Osteocyte (in vitro differentiated cells): Measurements from ENCODE around the gene TSPAN11. TPM values are rescaled to one million over a fixed set of nuclear protein-coding genes. Genes with fewer than 3 reads are reported as not detected.

Experiments used
- DNase-seq: peaks from one replicate; pipeline ENCODE4 v3.0.0; 2021; ENCODE audit warnings: mixed read lengths; ENCODE audit not compliant: unreplicated experiment; ENCODE audit errors: extremely low spot score
- H3K27ac Mint-ChIP-seq: one replicate; pipeline ENCODE4 v1.8.0; 2021; ENCODE audit warnings: mild to moderate bottlenecking, mixed read lengths; ENCODE audit not compliant: unreplicated experiment
- H3K27me3 Mint-ChIP-seq: one replicate; pipeline ENCODE4 v1.8.0; 2021; ENCODE audit warnings: mixed read lengths; ENCODE audit not compliant: unreplicated experiment
- H3K36me3 Mint-ChIP-seq: one replicate; pipeline ENCODE4 v1.8.0; 2021; ENCODE audit warnings: mixed read lengths; ENCODE audit not compliant: unreplicated experiment
- H3K4me1 Mint-ChIP-seq: one replicate; pipeline ENCODE4 v1.8.0; 2021; ENCODE audit warnings: mixed read lengths; ENCODE audit not compliant: unreplicated experiment
- H3K4me3 Mint-ChIP-seq: one replicate; pipeline ENCODE4 v1.8.0; 2021; ENCODE audit warnings: mild to moderate bottlenecking, moderate library complexity, mixed read lengths; ENCODE audit not compliant: unreplicated experiment
- H3K9me3 Mint-ChIP-seq: one replicate; pipeline ENCODE4 v1.8.0; 2021; ENCODE audit warnings: mixed read lengths; ENCODE audit not compliant: unreplicated experiment
- CTCF ChIP-seq: fragments of 200-600 bp; sonication (generic); IDR thresholded peaks from 2 replicates; pipeline ENCODE4 v1.5.0; 2021; ENCODE audit warnings: antibody characterized with exemption, mild to moderate bottlenecking, moderate library complexity
- total RNA-seq: library from RNA; stranded (reverse); gene quantifications from 2 replicates; pipeline ENCODE4 v1.2.1, GENCODE V29; 2021

Gene TSPAN11
- total RNA-seq, 1 donor from 2014 or later: 9.2 TPM

DNA sequence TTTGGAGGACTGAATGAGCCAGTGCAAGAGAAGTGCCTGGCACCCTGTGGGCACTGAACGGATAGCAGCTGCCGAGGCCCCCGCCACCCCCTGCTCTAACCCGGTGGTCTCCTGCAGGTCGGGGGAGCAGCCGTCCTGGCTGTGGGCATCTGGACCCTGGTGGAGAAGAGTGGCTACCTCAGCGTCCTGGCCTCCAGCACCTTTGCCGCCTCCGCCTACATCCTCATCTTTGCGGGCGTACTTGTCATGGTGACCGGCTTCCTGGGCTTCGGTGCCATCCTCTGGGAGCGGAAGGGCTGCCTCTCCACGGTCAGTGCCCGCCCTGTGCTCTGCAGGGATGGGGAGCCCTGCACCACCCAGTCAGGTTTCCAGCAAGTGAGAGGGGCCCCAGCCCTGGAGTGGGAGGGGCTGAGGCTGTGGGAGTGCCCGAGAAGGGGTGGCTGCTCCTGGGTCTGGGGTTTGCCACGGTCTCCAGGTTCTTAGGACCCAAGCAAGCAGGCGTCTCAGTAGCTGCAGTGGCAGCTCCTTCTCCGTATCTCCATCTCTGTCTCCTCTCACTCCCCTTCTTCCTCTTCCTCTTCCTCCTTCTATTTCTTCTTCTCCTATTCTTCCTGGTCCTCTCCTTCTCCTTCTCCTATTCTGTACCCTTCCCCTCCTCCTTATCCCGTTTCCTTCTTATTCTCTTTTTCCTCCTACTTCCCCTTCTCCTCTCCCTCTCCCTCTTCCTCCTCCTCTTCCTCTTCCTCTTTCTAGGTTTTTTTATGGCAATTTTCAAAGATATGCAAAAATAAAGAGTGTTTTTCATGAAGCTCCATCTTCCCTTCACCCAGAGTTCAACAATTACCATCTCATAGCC lies 37.4 kb downstream of the TSPAN11 start:
- TF ChIP-seq CTCF: no peak
- DNase-seq: no peak
- Mint-ChIP-seq H3K4me1 (no peaks in the 10 kb centered on the region), H3K4me3 (no peak overlapping the region), H3K36me3 (no peaks in the 10 kb centered on the region), H3K27me3 (peaks cover 41% of the 10 kb centered on the region), H3K9me3 (no peaks in the 10 kb centered on the region), H3K27ac (no peak overlapping the region)

- Mint-ChIP-seq H3K36me3 (no peaks in the 10 kb centered on the region), H3K4me3 (no peak overlapping the region), H3K9me3 (no peaks in the 10 kb centered on the region), H3K27ac (no peak overlapping the region), H3K4me1 (peaks cover 2% of the 10 kb centered on the region), H3K27me3 (peaks cover 43% of the 10 kb centered on the region)
- DNase-seq: no peak
- no peak for TF ChIP-seq CTCF
Measured at GRCh38 chr12:30964896-30965612, 38.5 kb downstream of the TSPAN11 start.

DNA sequence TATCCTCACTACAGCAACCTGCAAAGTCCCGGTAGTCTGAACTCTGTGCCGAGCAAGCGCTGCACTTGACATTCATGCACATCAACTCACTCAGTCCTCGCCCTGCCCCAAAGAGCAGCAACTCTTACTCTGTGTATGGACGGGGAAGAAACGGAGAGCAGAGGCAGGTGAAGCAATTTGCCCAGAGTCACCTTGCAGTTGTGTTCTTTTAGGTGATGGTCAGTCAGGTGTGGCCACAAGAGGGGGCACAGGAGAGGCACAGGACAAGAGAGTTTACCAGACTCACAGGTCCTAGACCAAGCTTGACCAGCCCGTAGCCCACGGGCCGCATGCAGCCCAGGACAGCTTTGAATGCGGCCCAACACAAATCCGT lies 39.1 kb downstream of the TSPAN11 start:
- Mint-ChIP-seq H3K4me1 (peaks cover 8% of the 10 kb centered on the region), H3K4me3 (no peak overlapping the region), H3K27me3 (peaks cover 48% of the 10 kb centered on the region), H3K9me3 (no peaks in the 10 kb centered on the region), H3K36me3 (no peaks in the 10 kb centered on the region), H3K27ac (no peak overlapping the region)
- DNase-seq: no peak
- peak; percentile 31 for TF ChIP-seq CTCF

DNA sequence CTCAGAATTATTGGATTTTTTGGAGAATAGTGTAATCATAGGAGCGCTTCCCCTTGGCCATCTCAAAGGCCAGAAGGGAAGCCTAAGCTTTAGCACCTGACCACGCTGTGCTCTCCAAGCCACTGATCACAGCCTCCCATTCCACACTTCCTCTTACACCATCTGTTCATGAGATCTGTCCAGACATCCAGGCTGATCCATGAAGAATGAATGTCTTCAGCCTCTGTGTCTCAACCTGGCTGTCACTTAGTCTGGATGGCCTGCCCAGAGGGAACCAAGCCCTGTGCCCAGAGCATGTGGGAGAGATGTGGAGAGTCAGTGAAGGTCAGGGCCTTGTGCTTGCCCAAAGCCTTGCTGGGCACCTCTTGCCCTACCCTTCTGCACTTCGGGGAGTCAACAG lies 40.5 kb downstream of the TSPAN11 start:
- Mint-ChIP-seq H3K9me3 (no peaks in the 10 kb centered on the region), H3K4me1 (peaks cover 15% of the 10 kb centered on the region), H3K27me3 (peaks cover 51% of the 10 kb centered on the region), H3K4me3 (no peak overlapping the region), H3K27ac (no peak overlapping the region), H3K36me3 (no peaks in the 10 kb centered on the region)
- no peak for TF ChIP-seq CTCF
- no peak for DNase-seq

DNA sequence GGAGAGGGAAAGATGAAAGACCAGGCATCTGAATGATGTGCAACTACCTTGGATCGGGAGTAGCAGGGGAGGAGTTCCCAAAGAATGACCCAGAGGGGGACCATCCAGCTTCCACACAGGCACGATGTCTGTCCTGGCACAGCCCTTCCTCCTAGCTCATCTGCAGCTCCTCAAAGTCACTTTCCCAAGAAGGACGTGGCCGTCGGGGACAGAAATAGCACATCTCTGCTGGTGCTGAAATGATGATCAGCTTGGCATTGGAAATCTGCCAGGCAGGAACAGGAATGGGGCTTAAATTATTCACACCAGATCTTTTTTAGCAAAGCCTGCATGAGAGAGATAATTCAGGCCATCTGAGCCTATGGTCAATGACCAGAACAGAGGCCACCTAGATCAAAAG lies 41.7 kb downstream of the TSPAN11 start:
- H3K36me3 Mint-ChIP-seq: no peaks in the 10 kb centered on the region
- peaks cover 52% of the 10 kb centered on the region for H3K27me3 Mint-ChIP-seq
- no peak overlapping the region for H3K27ac Mint-ChIP-seq
- TF ChIP-seq CTCF: no peak
- H3K4me3 Mint-ChIP-seq: no peak overlapping the region
- no peak for DNase-seq
- H3K4me1 Mint-ChIP-seq: peaks cover 15% of the 10 kb centered on the region
- no peaks in the 10 kb centered on the region for H3K9me3 Mint-ChIP-seq
